Measurements from ENCODE around the gene OTOR. TPM values are rescaled to one million over a fixed set of nuclear protein-coding genes. Genes with fewer than 3 reads are reported as not detected.

Gene OTOR
- total and polyA plus RNA-seq, 2 of the 13 experiments (the other 11 are each of a cell fraction or from before 2014, with no cell fraction given), result not detected

DNA sequence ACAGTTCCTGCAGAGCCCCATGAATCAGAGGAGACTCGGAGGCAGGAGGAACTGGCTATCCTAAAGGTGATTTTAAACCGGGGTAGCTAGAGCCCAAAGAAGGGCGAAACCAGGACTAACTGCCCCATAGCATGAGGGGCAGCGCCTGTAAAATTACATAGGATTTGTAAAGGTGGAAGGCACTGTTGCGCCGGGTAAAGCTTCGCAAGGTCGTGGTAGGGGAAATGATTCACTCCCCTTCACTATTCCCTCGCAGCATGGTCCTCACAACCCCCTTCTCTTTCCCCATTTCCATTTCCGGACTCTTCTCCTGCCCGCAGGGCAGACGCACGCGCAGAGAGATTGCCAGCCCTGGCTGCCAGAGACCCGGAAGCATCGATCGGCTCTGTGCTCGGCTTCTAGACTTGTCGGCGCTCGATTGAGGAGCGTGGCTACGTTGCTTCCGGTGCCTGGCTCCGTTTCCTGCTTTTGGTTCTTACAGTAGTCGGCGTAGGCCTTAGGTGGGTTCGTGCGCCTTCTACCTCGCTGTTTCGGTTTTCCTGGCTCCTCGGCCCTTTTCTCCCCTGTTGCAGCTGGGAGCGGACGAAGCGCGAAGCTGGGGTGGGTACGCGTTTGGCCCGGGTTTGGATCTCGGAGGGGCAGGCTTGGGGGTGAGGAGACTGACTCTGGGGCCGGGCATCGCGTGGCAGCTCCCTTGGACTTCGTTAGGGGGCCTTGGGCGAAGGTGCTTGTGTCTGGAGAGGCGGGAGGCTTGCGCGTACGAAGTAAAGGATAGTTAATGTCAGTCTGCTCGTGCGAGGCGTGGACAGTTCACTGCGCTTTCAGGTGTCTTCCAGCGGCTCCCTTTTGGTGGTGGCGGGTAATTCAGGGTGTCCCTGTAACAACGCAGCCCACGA, 18.3 kb upstream of the OTOR start, which contains the start of gene SNRPB2 (continued):
- TF ChIP-seq ZNF513 (CRISPR knock-in tag; conservative IDR thresholded peaks at IDR 0.05) (0 out of 2 replicates have a peak, but pooled peaks have one; percentile 88), JARID2 (CRISPR knock-in tag; IDR thresholded peaks at IDR 0.05; ENCODE audit: insufficient replicate concordance) (peak; percentile 94), TCF7 (IDR thresholded peaks at IDR 0.05; ENCODE audit: low read depth) (no peak; the same call in 1 of the 2 replicates), RARG (CRISPR knock-in tag; IDR thresholded peaks at IDR 0.05; ENCODE audit: low read depth) (0 out of 2 replicates have a peak, but pooled peaks have one; percentile 91), YEATS4 (CRISPR knock-in tag; IDR thresholded peaks at IDR 0.05; ENCODE audit: borderline replicate concordance) (peak; percentile 96), GTF3A (CRISPR knock-in tag; conservative IDR thresholded peaks at IDR 0.05) (peak; percentile 98), SRSF4 (IDR thresholded peaks at IDR 0.05; ENCODE audit: low read depth, low read length, poor library complexity, severe bottlenecking) (no peak), EED (CRISPR knock-in tag; IDR thresholded peaks at IDR 0.05) (peak; percentile 100), ZC3H13 (CRISPR knock-in tag; IDR thresholded peaks at IDR 0.05) (peak; percentile 92; the same call in 1 of the 2 replicates), ZNF562 (CRISPR knock-in tag; IDR thresholded peaks at IDR 0.05; ENCODE audit: borderline replicate concordance) (no peak), KAT7 (CRISPR knock-in tag; IDR thresholded peaks at IDR 0.05; ENCODE audit: borderline replicate concordance) (peak; percentile 97), NR2F6 (IDR thresholded peaks at IDR 0.05) (no peak), NR2F6 (CRISPR knock-in tag; IDR thresholded peaks at IDR 0.05) (peak; percentile 76), POLR2AphosphoS2 (IDR thresholded peaks at IDR 0.05; ENCODE audit: low read depth, low read length) (peak; percentile 100), GATA4 (IDR thresholded peaks at IDR 0.05; ENCODE audit: borderline replicate concordance, low read depth) (0 out of 2 replicates have a peak, but pooled peaks have one; percentile 55), MIER3 (CRISPR knock-in tag; IDR thresholded peaks at IDR 0.05; ENCODE audit: borderline replicate concordance) (peak; percentile 98; the same call in 1 of the 2 replicates), RFX1 (IDR thresholded peaks at IDR 0.05) (no peak)
- TF ChIP-seq, protein P1, sequence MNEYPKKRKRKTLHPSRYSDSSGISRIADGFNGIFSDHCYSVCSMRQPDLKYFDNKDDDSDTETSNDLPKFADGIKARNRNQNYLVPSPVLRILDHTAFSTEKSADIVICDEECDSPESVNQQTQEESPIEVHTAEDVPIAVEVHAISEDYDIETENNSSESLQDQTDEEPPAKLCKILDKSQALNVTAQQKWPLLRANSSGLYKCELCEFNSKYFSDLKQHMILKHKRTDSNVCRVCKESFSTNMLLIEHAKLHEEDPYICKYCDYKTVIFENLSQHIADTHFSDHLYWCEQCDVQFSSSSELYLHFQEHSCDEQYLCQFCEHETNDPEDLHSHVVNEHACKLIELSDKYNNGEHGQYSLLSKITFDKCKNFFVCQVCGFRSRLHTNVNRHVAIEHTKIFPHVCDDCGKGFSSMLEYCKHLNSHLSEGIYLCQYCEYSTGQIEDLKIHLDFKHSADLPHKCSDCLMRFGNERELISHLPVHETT (CRISPR knock-in tag; conservative IDR thresholded peaks at IDR 0.05), result peak; percentile 94
- TF ChIP-seq, protein P2, sequence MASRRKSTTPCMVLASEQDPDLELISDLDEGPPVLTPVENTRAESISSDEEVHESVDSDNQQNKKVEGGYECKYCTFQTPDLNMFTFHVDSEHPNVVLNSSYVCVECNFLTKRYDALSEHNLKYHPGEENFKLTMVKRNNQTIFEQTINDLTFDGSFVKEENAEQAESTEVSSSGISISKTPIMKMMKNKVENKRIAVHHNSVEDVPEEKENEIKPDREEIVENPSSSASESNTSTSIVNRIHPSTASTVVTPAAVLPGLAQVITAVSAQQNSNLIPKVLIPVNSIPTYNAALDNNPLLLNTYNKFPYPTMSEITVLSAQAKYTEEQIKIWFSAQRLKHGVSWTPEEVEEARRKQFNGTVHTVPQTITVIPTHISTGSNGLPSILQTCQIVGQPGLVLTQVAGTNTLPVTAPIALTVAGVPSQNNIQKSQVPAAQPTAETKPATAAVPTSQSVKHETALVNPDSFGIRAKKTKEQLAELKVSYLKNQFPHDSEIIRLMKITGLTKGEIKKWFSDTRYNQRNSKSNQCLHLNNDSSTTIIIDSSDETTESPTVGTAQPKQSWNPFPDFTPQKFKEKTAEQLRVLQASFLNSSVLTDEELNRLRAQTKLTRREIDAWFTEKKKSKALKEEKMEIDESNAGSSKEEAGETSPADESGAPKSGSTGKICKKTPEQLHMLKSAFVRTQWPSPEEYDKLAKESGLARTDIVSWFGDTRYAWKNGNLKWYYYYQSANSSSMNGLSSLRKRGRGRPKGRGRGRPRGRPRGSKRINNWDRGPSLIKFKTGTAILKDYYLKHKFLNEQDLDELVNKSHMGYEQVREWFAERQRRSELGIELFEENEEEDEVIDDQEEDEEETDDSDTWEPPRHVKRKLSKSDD (CRISPR knock-in tag; IDR thresholded peaks at IDR 0.05; ENCODE audit: low read depth), result peak; percentile 88; the same call in 1 of the 2 replicates

Data from HepG2 (cell line).